HG02678 (cell line): ENCODE measurements around the gene ACVR1C.

Experiments used
- ATAC-seq: cut with Tn5 transposase; IDR thresholded peaks from one replicate; pipeline ENCODE4 v1.9.1; 2021; ENCODE audit warnings: mild to moderate bottlenecking, moderate library complexity; ENCODE audit not compliant: unreplicated experiment

The ACVR1C gene

GRCh38 chr2:157628477-157629415 is at the start of gene ACVR1C:
Gene ACVR1C, minus strand, starts transcription at chr2:157628864. Its CDS starts 220 bp downstream, at chr2:157628644.
- ATAC-seq, result peak; percentile 85

GRCh38 chr2:157677941-157678340 is 49.3 kb upstream of the ACVR1C start:
- ATAC-seq, result no peak

GRCh38 chr2:157672129-157672528 is 43.5 kb upstream of the ACVR1C start:
- no peak for ATAC-seq

- ATAC-seq, result no peak
Measured at GRCh38 chr2:157662401-157662800, 33.7 kb upstream of the ACVR1C start.

- ATAC-seq, result no peak
Measured at GRCh38 chr2:157661776-157662175, 33.1 kb upstream of the ACVR1C start.

- ATAC-seq, result no peak
Measured at GRCh38 chr2:157657858-157658257, 29.2 kb upstream of the ACVR1C start.

GRCh38 chr2:157657101-157657500 is 28.4 kb upstream of the ACVR1C start:
- no peak for ATAC-seq

GRCh38 chr2:157644776-157645175 is 16.1 kb upstream of the ACVR1C start:
- ATAC-seq, result no peak

- ATAC-seq, result no peak
Measured at GRCh38 chr2:157631861-157632260, 3.2 kb upstream of the ACVR1C start.

GRCh38 chr2:157627594-157628476 is 829 bp downstream of the ACVR1C start:
- ATAC-seq, result peak; percentile 1

GRCh38 chr2:157625296-157625695 is 3.4 kb downstream of the ACVR1C start:
- ATAC-seq, result no peak

GRCh38 chr2:157620956-157621355 is 7.7 kb downstream of the ACVR1C start:
- no peak for ATAC-seq

- ATAC-seq, result no peak
Measured at GRCh38 chr2:157611726-157612125, 16.9 kb downstream of the ACVR1C start.

GRCh38 chr2:157611110-157611509 is 17.6 kb downstream of the ACVR1C start:
- no peak for ATAC-seq

- ATAC-seq, result no peak
Measured at GRCh38 chr2:157606534-157606933, 22.1 kb downstream of the ACVR1C start.

GRCh38 chr2:157603198-157603597 is 25.5 kb downstream of the ACVR1C start:
- ATAC-seq, result no peak

- no peak for ATAC-seq
Measured at GRCh38 chr2:157601807-157602206, 26.9 kb downstream of the ACVR1C start.

GRCh38 chr2:157596992-157597681 is 31.5 kb downstream of the ACVR1C start:
- ATAC-seq, result peak; percentile 87

GRCh38 chr2:157593411-157593810 is 35.3 kb downstream of the ACVR1C start:
- no peak for ATAC-seq

GRCh38 chr2:157592948-157593347 is 35.7 kb downstream of the ACVR1C start:
- ATAC-seq, result no peak

- ATAC-seq, result no peak
Measured at GRCh38 chr2:157592374-157592773, 36.3 kb downstream of the ACVR1C start.
